HL-60 (cell line): Measurements from ENCODE around the gene TTLL3.

Source experiments
- CTCF ChIP-seq: IDR thresholded peaks from one replicate; pipeline ENCODE4 v1.5.1; 2011; ENCODE audit warnings: low read length, control low read depth, inconsistent platforms; ENCODE audit not compliant: insufficient read depth
- GABPA ChIP-seq: IDR thresholded peaks from 2 replicates; pipeline ENCODE4 v1.6.1; 2012; ENCODE audit warnings: low read depth
- POLR2AphosphoS5 ChIP-seq: IDR thresholded peaks from 2 replicates; pipeline ENCODE4 v1.6.1; 2012; ENCODE audit warnings: low read depth
- REST ChIP-seq: IDR thresholded peaks from 2 replicates; pipeline ENCODE4 v1.6.1; 2012; ENCODE audit warnings: low read depth; ENCODE audit not compliant: insufficient replicate concordance
- SPI1 ChIP-seq: IDR thresholded peaks from 2 replicates; pipeline ENCODE4 v1.6.1; 2012; ENCODE audit warnings: low read depth, mild to moderate bottlenecking, borderline replicate concordance

GRCh38 chr3:9810846-9811245 is 784 bp downstream of the TTLL3 start:
- TF ChIP-seq CTCF (no peak), REST (no peak), POLR2AphosphoS5 (no peak), SPI1 (no peak), GABPA (no peak)
